ENCODE data around the gene XCL1. TPM values are rescaled to one million over a fixed set of nuclear protein-coding genes. Genes with fewer than 3 reads are reported as not detected.

Gene XCL1
- total RNA-seq, 1 donor from 2014 or later = not detected

GRCh38 chr1:168614235-168614634, 37.8 kb downstream of the XCL1 start:
- Histone ChIP-seq H3K9me3 (no peaks in the 10 kb centered on the region), H3K4me3 (peak overlapping the region in 1 of 2 donors; percentile 11), H3K4me1 (peaks cover 12 to 21% of the 10 kb centered on the region in 2 donors), H3K27me3 (no peaks in the 10 kb centered on the region), H3K36me3 (no peaks in the 10 kb centered on the region), H3K27ac (peak overlapping the region in 1 of 2 donors; percentile 73)
- intact Hi-C loops (cut with DNase I) = loop anchor here (5.0 kb wide), 2 partner anchors 73 to 103 kb away; no protein-coding TSS in a partner anchor
- TF ChIP-seq CTCF (IDR thresholded peaks at IDR 0.05) = no peak
- no peak for DNase-seq (ENCODE audit: low spot score in 2 of 2)

DNA sequence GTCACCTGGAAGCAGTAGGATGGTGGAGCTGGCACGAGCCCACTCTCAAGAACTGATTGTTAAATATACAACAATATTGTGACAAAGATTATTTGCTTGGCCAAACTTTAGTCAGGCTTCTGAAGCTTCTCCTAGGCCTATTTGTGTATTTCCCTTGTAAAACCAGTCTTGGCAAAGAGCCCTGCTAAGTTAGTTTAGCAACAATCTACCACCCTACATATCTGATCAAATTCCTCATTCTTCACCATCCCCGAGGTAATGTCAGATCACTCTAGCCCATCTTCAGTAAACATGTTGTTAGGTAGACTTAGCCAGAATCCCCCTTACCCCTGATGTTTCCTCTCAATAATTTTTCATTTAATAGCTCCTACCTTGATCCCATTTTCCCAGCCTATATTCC, 39.6 kb downstream of the XCL1 start:
- intact Hi-C loops (cut with DNase I) = no loop called here
- no peak for DNase-seq (ENCODE audit: low spot score in 2 of 2)
- H3K9me3 ChIP-seq = no peaks in the 10 kb centered on the region
- H3K27ac ChIP-seq = no peak overlapping the region
- H3K27me3 ChIP-seq = no peaks in the 10 kb centered on the region
- no peaks in the 10 kb centered on the region for H3K36me3 ChIP-seq
- no peak for TF ChIP-seq CTCF (IDR thresholded peaks at IDR 0.05)
- peaks cover 7 to 13% of the 10 kb centered on the region in 2 donors for H3K4me1 ChIP-seq
- H3K4me3 ChIP-seq = no peak overlapping the region

- H3K27ac ChIP-seq = no peak overlapping the region
- H3K36me3 ChIP-seq = no peaks in the 10 kb centered on the region
- intact Hi-C loops (cut with DNase I) = no loop called here
- no peaks in the 10 kb centered on the region for H3K9me3 ChIP-seq
- TF ChIP-seq CTCF (IDR thresholded peaks at IDR 0.05) = no peak
- no peak overlapping the region for H3K4me3 ChIP-seq
- no peaks in the 10 kb centered on the region for H3K27me3 ChIP-seq
- DNase-seq (ENCODE audit: low spot score in 2 of 2) = no peak
- peaks cover 7 to 13% of the 10 kb centered on the region in 2 donors for H3K4me1 ChIP-seq
Measured at GRCh38 chr1:168617974-168618750, 41.8 kb downstream of the XCL1 start.

DNA sequence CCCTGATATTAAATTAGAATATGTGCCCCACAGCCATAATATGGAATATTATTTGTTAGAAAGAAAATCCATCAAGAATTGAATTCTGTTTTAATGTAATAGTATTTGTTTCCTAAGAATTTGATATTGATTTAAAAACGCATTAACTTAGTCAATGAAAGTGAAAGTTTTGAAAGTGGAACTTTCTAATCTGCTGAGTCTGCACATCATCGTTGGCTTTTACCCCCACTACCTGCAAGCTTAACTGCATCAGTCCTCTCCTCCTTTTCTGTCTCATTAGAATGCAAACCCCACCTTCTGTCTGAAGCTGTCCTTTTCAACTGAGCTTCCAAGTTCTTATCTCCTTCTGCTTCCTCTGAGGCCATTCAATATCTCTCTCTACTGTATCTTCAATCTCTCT, 42.5 kb downstream of the XCL1 start:
- intact Hi-C loops (cut with DNase I) = no loop called here
- DNase-seq (ENCODE audit: low spot score in 2 of 2) = no peak

GRCh38 chr1:168621356-168621755, 45.0 kb downstream of the XCL1 start:
- no peak for TF ChIP-seq CTCF (IDR thresholded peaks at IDR 0.05)
- Histone ChIP-seq H3K4me1 (no peaks in the 10 kb centered on the region), H3K27ac (no peak overlapping the region), H3K4me3 (no peak overlapping the region), H3K36me3 (no peaks in the 10 kb centered on the region), H3K9me3 (no peaks in the 10 kb centered on the region), H3K27me3 (no peaks in the 10 kb centered on the region)
- no peak for DNase-seq (ENCODE audit: low spot score in 2 of 2)
- intact Hi-C loops (cut with DNase I) = no loop called here

More for the DNA sequence above, 42.5 kb downstream of the XCL1 start:
- Histone ChIP-seq H3K36me3 (no peaks in the 10 kb centered on the region), H3K27ac (no peak overlapping the region), H3K27me3 (no peaks in the 10 kb centered on the region), H3K4me1 (peaks cover 6 to 7% of the 10 kb centered on the region in 2 donors), H3K9me3 (no peaks in the 10 kb centered on the region), H3K4me3 (no peak overlapping the region)
- TF ChIP-seq CTCF (IDR thresholded peaks at IDR 0.05) = no peak

Data from ascending aorta (tissue), 2 donors.